Measurements from ENCODE around the gene C16orf74. TPM values are rescaled to one million over a fixed set of nuclear protein-coding genes. Genes with fewer than 3 reads are reported as not detected.

The C16orf74 gene
- total and polyA plus RNA-seq, 2 donors (not counting 1 experiment from before 2014, with no cell fraction given): 73.0 to 83.3 TPM

GRCh38 chr16:85676466-85676865, 74.4 kb downstream of the C16orf74 start:
- Histone ChIP-seq H2AFZ (ENCODE audit: insufficient read depth, low read depth, low read length, poor library complexity, severe bottlenecking) (no peak overlapping the region), H3K9me3 (ENCODE audit: control extremely low read depth in 1 of 3, control insufficient read depth in 2 of 3, insufficient read depth in 1 of 3, low read length in 2 of 3) (no peaks in the 10 kb centered on the region), H3K27ac (ENCODE audit: low read length in 2 of 2) (no peak overlapping the region), H4K20me1 (ENCODE audit: control insufficient read depth, insufficient read depth, low read length, poor library complexity, severe bottlenecking) (no peaks in the 10 kb centered on the region), H3K27me3 (replicated peaks in 1 of 4; ENCODE audit: control extremely low read depth in 1 of 4, control insufficient read depth in 3 of 4, insufficient read depth in 4 of 4, low read length in 3 of 4) (no peaks in the 10 kb centered on the region), H3K36me3 (replicated peaks in 1 of 2; ENCODE audit: control extremely low read depth in 1 of 2, control insufficient read depth in 1 of 2, extremely low read depth in 1 of 2, insufficient read depth in 2 of 2, low read length in 1 of 2) (peaks cover 0 to 45% of the 10 kb centered on the region in 2 experiments), H3K4me1 (ENCODE audit: control insufficient read depth in 2 of 2, insufficient read depth in 2 of 2, low read length in 2 of 2) (peaks cover 11 to 14% of the 10 kb centered on the region in 2 donors), H3K9ac (ENCODE audit: low read length) (no peak overlapping the region), H3K79me2 (ENCODE audit: control insufficient read depth, insufficient read depth, low read length) (no peaks in the 10 kb centered on the region), H3K4me2 (replicated peaks; ENCODE audit: low read depth, low read length, poor library complexity, severe bottlenecking) (no peak overlapping the region), H3K4me3 (ENCODE audit: control extremely low read depth in 1 of 5, extremely low read depth in 1 of 5, insufficient read depth in 1 of 5, low read depth in 2 of 5, low read length in 4 of 5) (no peak overlapping the region)
- 95% methylated on average over 6 of the region's 7 CpGs for WGBS (ENCODE audit: insufficient coverage)
- no peak for TF ChIP-seq CTCF (IDR thresholded peaks at IDR 0.05)
- no peak for TF ChIP-seq EZH2 (IDR thresholded peaks at IDR 0.05; ENCODE audit: borderline replicate concordance, insufficient read depth, low read depth, low read length, poor library complexity, severe bottlenecking)
- ChIA-PET POLR2A (no interaction called here), CTCF (interaction anchor here (0.9 to 9.6 kb wide), 9 partner anchors 9 to 133 kb away, joined by 3 to 61 read pairs (median 4); no protein-coding TSS in a partner anchor)
- DNase-seq (no peak), ATAC-seq (ENCODE audit: low read depth) (no peak)
- Mint-ChIP-seq H3K9me3 (ENCODE audit: insufficient read depth) (no peaks in the 10 kb centered on the region), H3K27ac (no peak overlapping the region), H3K4me3 (no peak overlapping the region), H3K27me3 (no peaks in the 10 kb centered on the region), H3K4me1 (peaks cover 18% of the 10 kb centered on the region)
- intact Hi-C loops (cut with micrococcal nuclease): no loop called here

DNA sequence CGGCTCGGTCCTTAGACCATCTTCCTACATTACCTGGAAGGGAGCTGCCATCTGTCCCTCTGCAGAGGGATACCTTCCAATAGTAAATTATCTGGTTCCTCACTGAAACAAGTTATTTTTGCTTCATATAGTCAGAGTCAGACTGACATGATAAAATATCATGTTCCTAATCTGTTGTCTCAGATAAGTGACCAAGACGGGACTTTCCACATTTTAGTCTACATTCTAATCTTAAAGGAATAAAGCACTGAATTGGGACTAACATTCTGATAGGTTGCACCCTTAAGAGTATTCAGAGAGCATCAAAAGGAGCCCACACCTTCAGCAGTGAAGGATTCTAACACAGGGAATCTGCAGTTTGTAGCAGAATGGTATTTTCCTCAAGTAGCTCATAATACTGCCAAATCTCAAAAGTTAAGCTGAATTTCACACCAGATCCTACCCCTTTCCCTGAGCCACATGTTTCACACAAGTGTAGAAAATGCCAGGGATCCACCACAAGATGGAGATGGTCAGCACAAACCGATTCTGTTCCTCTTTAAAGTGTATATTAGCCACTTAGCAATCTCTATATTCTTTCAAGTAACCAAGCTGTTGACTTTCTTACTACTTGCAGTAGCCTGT, 75.5 kb downstream of the C16orf74 start:
- Histone ChIP-seq H3K36me3 (replicated peaks in 1 of 2; ENCODE audit: control extremely low read depth in 1 of 2, control insufficient read depth in 1 of 2, extremely low read depth in 1 of 2, insufficient read depth in 2 of 2, low read length in 1 of 2) (peaks cover 0 to 52% of the 10 kb centered on the region in 2 experiments), H3K27ac (ENCODE audit: low read length in 2 of 2) (peak overlapping the region in 1 of 2 donors; percentile 15), H3K9ac (ENCODE audit: low read length) (no peak overlapping the region), H3K79me2 (ENCODE audit: control insufficient read depth, insufficient read depth, low read length) (no peaks in the 10 kb centered on the region), H3K4me3 (ENCODE audit: control extremely low read depth in 1 of 5, extremely low read depth in 1 of 5, insufficient read depth in 1 of 5, low read depth in 2 of 5, low read length in 4 of 5) (no peak overlapping the region), H3K27me3 (replicated peaks in 1 of 4; ENCODE audit: control extremely low read depth in 1 of 4, control insufficient read depth in 3 of 4, insufficient read depth in 4 of 4, low read length in 3 of 4) (no peaks in the 10 kb centered on the region), H2AFZ (ENCODE audit: insufficient read depth, low read depth, low read length, poor library complexity, severe bottlenecking) (no peak overlapping the region), H4K20me1 (ENCODE audit: control insufficient read depth, insufficient read depth, low read length, poor library complexity, severe bottlenecking) (peaks cover under 1% of the 10 kb centered on the region), H3K4me1 (ENCODE audit: control insufficient read depth in 2 of 2, insufficient read depth in 2 of 2, low read length in 2 of 2) (peaks cover 5 to 7% of the 10 kb centered on the region in 2 donors), H3K9me3 (ENCODE audit: control extremely low read depth in 1 of 3, control insufficient read depth in 2 of 3, insufficient read depth in 1 of 3, low read length in 2 of 3) (no peaks in the 10 kb centered on the region), H3K4me2 (replicated peaks; ENCODE audit: low read depth, low read length, poor library complexity, severe bottlenecking) (no peak overlapping the region)
- TF ChIP-seq EZH2 (IDR thresholded peaks at IDR 0.05; ENCODE audit: borderline replicate concordance, insufficient read depth, low read depth, low read length, poor library complexity, severe bottlenecking): no peak
- peak; percentile 27 for TF ChIP-seq CTCF (IDR thresholded peaks at IDR 0.05)
- Mint-ChIP-seq H3K9me3 (ENCODE audit: insufficient read depth) (no peaks in the 10 kb centered on the region), H3K4me1 (peaks cover 9% of the 10 kb centered on the region), H3K27ac (peak overlapping the region; percentile 46), H3K4me3 (no peak overlapping the region), H3K27me3 (no peaks in the 10 kb centered on the region)
- intact Hi-C loops (cut with micrococcal nuclease): loop anchor here (1.0 kb wide), 2 partner anchors 43 to 84 kb away; no protein-coding TSS in a partner anchor
- WGBS (ENCODE audit: insufficient coverage): 0% methylated on average over 1 of the region's 4 CpGs
- CTCF ChIA-PET: interaction anchor here (0.9 to 9.6 kb wide), 15 partner anchors 10 to 146 kb away, joined by 3 to 61 read pairs (median 4); no protein-coding TSS in a partner anchor
- ATAC-seq (ENCODE audit: low read depth) (no peak), DNase-seq (no peak)
- POLR2A ChIA-PET: no interaction called here

All from B cell (primary cell).